HCT116 (cell line): ENCODE data around the gene TMC4. TPM values are rescaled to one million over a fixed set of nuclear protein-coding genes. Genes with fewer than 3 reads are reported as not detected.
"Not testable (repeated sequence)": the region's sequence is repeated elsewhere in the genome, so short reads cannot be mapped to it uniquely, and the experiment has no call there.

ENCODE experiments used
- ATAC-seq: fragments of 200-7000 bp; cut with Tn5 transposase; 2 replicates; pipeline ENCODE4 v1.9.1; 2020; ENCODE audit warnings: mild to moderate bottlenecking, moderate library complexity
- BruUV-seq: library from RNA; stranded (reverse); fragments of 400-500 nt; replicated peaks from 2 replicates; lab custom pipeline; 2021; lab: Mats Ljungman, UMichigan
- CTCF ChIA-PET: fragments of 300-600 bp; sonication (Branson Sonifier 250); formaldehyde crosslinking; loops from one replicate; lab custom pipeline; 2021; ENCODE audit warnings: antibody characterized with exemption; lab: Charles Lee
- POLR2A ChIA-PET: fragments of 300-600, 350-600 bp; sonication (Branson Sonifier 250); formaldehyde crosslinking; loops from one replicate; lab custom pipeline; 2021; ENCODE audit warnings: antibody characterized with exemption; lab: Charles Lee
- RAD21 ChIA-PET, 2 experiments: fragments of 300-600 bp; sonication (Branson Sonifier 250); formaldehyde crosslinking; loops; one replicate each; lab custom pipeline; 2023; ENCODE audit warnings: low total read pairs in 2 of 2; ENCODE audit not compliant: uncharacterized antibody in 2 of 2, unreplicated experiment in 2 of 2, low non-redundant PET in 1 of 2; lab: Charles Lee
- DNase-seq: peaks from one replicate; pipeline ENCODE4 v3.0.0-alpha.2; 2010; ENCODE audit warnings: low read depth, low spot score
- H2AFZ ChIP-seq: fragments of 200-600 bp; shearing (Covaris generic), sonication (generic); 2 replicates; pipeline ENCODE4 v1.6.1; 2017; ENCODE audit warnings: low read depth, mixed run types, mixed read lengths, antibody characterized with exemption, low read length; ENCODE audit not compliant: poor library complexity, severe bottlenecking
- H3K27ac ChIP-seq: 2 replicates; pipeline ENCODE4 v1.5.1; 2012; ENCODE audit warnings: low read depth, low read length
- H3K27me3 ChIP-seq: fragments of 200-600 bp; sonication (generic); 2 replicates; pipeline ENCODE4 v1.6.1; 2016; ENCODE audit warnings: mixed run types, low read length, mixed read lengths; ENCODE audit not compliant: insufficient read depth
- H3K36me3 ChIP-seq, 2 experiments: fragments of 200-500 bp in 1 of 2; fragments of 200-600 bp in 1 of 2; sonication (Bioruptor generic) in 1 of 2; sonication (generic) in 1 of 2; 2 replicates each; pipeline versions ENCODE4 v1.5.1 to v1.6.1; 2014 to 2016; ENCODE audit warnings: low read length in 2 of 2, inconsistent platforms in 1 of 2, mixed read lengths in 1 of 2, mixed run types in 1 of 2; ENCODE audit not compliant: insufficient read depth in 2 of 2, control insufficient read depth in 1 of 2
- H3K4me1 ChIP-seq, 2 experiments: fragments of 200-600 bp in 1 of 2; sonication (generic) in 1 of 2; 2 replicates each; pipeline versions ENCODE4 v1.5.1 to v1.6.1; 2012 to 2017; ENCODE audit warnings: low read length in 2 of 2, inconsistent platforms in 1 of 2, mild to moderate bottlenecking in 1 of 2, mixed read lengths in 1 of 2, mixed run types in 1 of 2, moderate library complexity in 1 of 2; ENCODE audit not compliant: insufficient read depth in 2 of 2, control insufficient read depth in 1 of 2
- H3K4me2 ChIP-seq: fragments of 200-600 bp; sonication (generic); 2 replicates; pipeline ENCODE4 v1.6.1; 2017; ENCODE audit warnings: mixed run types, low read length, mixed read lengths
- H3K4me3 ChIP-seq, 2 experiments: fragments of 200-600 bp in 1 of 2; sonication (generic) in 1 of 2; replicated peaks in 1 of 2; 2 replicates each; pipeline ENCODE4 v1.5.1; 2011 to 2016; ENCODE audit warnings: low read length in 2 of 2, control low read depth in 1 of 2, low read depth in 1 of 2, mild to moderate bottlenecking in 1 of 2, mixed read lengths in 1 of 2, mixed run types in 1 of 2
- H3K79me2 ChIP-seq: fragments of 200-600 bp; sonication (generic); 2 replicates; pipeline ENCODE4 v1.6.1; 2017; ENCODE audit warnings: mild to moderate bottlenecking, mixed run types, low read length, moderate library complexity, mixed read lengths; ENCODE audit not compliant: insufficient read depth
- H3K9ac ChIP-seq: fragments of 200-600 bp; sonication (generic); 2 replicates; pipeline ENCODE4 v1.6.1; 2016; ENCODE audit warnings: low read length, mixed read lengths
- H3K9me2 ChIP-seq: fragments of 200-600 bp; sonication (generic), shearing (Covaris generic); 2 replicates; pipeline ENCODE4 v1.6.1; 2017; ENCODE audit warnings: mixed run types, mild to moderate bottlenecking, moderate library complexity; ENCODE audit not compliant: insufficient read depth
- H3K9me3 ChIP-seq, 2 experiments: fragments of 200-500 bp in 1 of 2; fragments of 200-600 bp in 1 of 2; sonication (Bioruptor generic) in 1 of 2; sonication (generic) in 1 of 2; 2 replicates each; pipeline ENCODE4 v1.6.1; 2014 to 2017; ENCODE audit warnings: low read length in 2 of 2, mixed read lengths in 2 of 2, inconsistent platforms in 1 of 2, low read depth in 1 of 2, mild to moderate bottlenecking in 1 of 2, mixed run types in 1 of 2, moderate library complexity in 1 of 2; ENCODE audit not compliant: control insufficient read depth in 1 of 2, insufficient read depth in 1 of 2
- H4K20me1 ChIP-seq: fragments of 200-600 bp; sonication (generic), shearing (Covaris generic); 2 replicates; pipeline ENCODE4 v1.6.1; 2017; ENCODE audit warnings: mixed run types, mild to moderate bottlenecking, moderate library complexity; ENCODE audit not compliant: insufficient read depth
- CBX3 ChIP-seq: IDR thresholded peaks from 2 replicates; pipeline ENCODE4 v1.6.1; 2012; ENCODE audit warnings: low read depth
- CEBPB ChIP-seq: IDR thresholded peaks from 2 replicates; pipeline ENCODE4 v1.6.1; 2012; ENCODE audit warnings: low read depth
- ELF1 ChIP-seq: IDR thresholded peaks from 2 replicates; pipeline ENCODE4 v1.6.1; 2012; ENCODE audit warnings: low read depth, borderline replicate concordance
- EZH2 ChIP-seq: fragments of 200-600 bp; sonication (generic); IDR thresholded peaks from 2 replicates; pipeline ENCODE4 v1.6.1; 2017; ENCODE audit warnings: antibody characterized with exemption, mixed run types
- FOSL1 ChIP-seq: IDR thresholded peaks from 2 replicates; pipeline ENCODE4 v1.6.1; 2012; ENCODE audit warnings: low read depth
- JUND ChIP-seq: IDR thresholded peaks from 2 replicates; pipeline ENCODE4 v1.6.1; 2012
- POLR2AphosphoS5 ChIP-seq: IDR thresholded peaks from 2 replicates; pipeline ENCODE4 v1.6.1; 2011; ENCODE audit warnings: mild to moderate bottlenecking, low read depth, low read length, moderate library complexity
- SRF ChIP-seq: IDR thresholded peaks from 2 replicates; pipeline ENCODE4 v1.6.1; 2012; ENCODE audit warnings: low read depth
- YY1 ChIP-seq: IDR thresholded peaks from 2 replicates; pipeline ENCODE4 v1.6.1; 2011; ENCODE audit warnings: low read length, low read depth, moderate library complexity, mild to moderate bottlenecking; ENCODE audit not compliant: insufficient replicate concordance; ENCODE audit errors: extremely low read depth
- intact Hi-C: fragments of 100-400 bp; cut with micrococcal nuclease; formaldehyde crosslinking; loops from 2 replicates; pipeline ENCODE4 v1.10.0; 2022
- total RNA-seq: library from RNA; stranded (reverse); gene quantifications from one replicate; pipeline ENCODE4 v1.2.1, GENCODE V29; 2021; ENCODE audit not compliant: unreplicated experiment
- TF ChIP-seq, protein P1 (sequence below): IDR thresholded peaks from 2 replicates; pipeline ENCODE4 v1.6.1; 2012
- TF ChIP-seq, protein P2 (sequence below): IDR thresholded peaks from 2 replicates; pipeline ENCODE4 v1.6.1; 2011; ENCODE audit warnings: mild to moderate bottlenecking, low read length, moderate library complexity; ENCODE audit not compliant: insufficient replicate concordance; ENCODE audit errors: extremely low read depth

TMC4 gene
- total RNA-seq, 1 experiment from 2014 or later, result 60.3 TPM

DNA sequence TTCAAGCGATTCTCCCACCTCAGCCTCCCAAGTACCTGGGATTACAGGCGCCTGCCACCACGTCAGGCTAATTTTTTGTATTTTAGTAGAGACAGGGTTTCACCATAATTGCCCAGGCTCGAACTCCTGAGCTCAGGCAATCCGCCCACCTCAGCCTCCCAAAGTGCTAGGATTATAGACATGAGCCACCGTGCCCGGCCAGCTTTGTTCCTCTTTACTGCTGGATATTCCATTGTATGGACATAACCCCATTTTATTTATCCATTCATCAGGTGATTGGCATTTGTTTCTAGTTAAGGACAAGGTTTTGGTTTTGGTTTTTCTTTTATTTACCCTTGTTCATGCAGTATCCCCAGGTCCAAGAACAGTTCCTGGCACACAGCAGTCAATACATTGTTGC, 23.6 kb upstream of the TMC4 start:
- Histone ChIP-seq H4K20me1 (peaks cover 2% of the 10 kb centered on the region; the same call in 1 of the 2 replicates), H3K36me3 (peaks cover 12 to 22% of the 10 kb centered on the region in 2 experiments), H3K9me3 (no peaks in the 10 kb centered on the region), H3K4me2 (no peak overlapping the region), H3K4me3 (no peak overlapping the region), H3K9ac (no peak overlapping the region), H3K27ac (no peak overlapping the region), H2AFZ (no peak overlapping the region), H3K27me3 (no peaks in the 10 kb centered on the region), H3K4me1 (peaks cover 8 to 17% of the 10 kb centered on the region in 2 experiments; a peak in 3 of 4 replicates), H3K9me2 (no peaks in the 10 kb centered on the region), H3K79me2 (peaks cover 37% of the 10 kb centered on the region)
- CTCF ChIA-PET, result interaction anchor here (0.7 kb wide), 1 partner anchor 100 kb away, joined by 3 read pairs; no protein-coding TSS in a partner anchor
- POLR2A ChIA-PET, result no interaction called here
- intact Hi-C loops, result no loop called here
- RAD21 ChIA-PET, result no interaction called here
- no peak for TF ChIP-seq CEBPB
- TF ChIP-seq POLR2AphosphoS5, result no peak
- no peak for TF ChIP-seq YY1
- TF ChIP-seq FOSL1, result no peak
- no peak for TF ChIP-seq SRF
- TF ChIP-seq JUND, result no peak
- TF ChIP-seq, protein P1, sequence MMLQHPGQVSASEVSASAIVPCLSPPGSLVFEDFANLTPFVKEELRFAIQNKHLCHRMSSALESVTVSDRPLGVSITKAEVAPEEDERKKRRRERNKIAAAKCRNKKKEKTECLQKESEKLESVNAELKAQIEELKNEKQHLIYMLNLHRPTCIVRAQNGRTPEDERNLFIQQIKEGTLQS, result no peak
- TF ChIP-seq CBX3, result no peak
- TF ChIP-seq, protein P2, sequence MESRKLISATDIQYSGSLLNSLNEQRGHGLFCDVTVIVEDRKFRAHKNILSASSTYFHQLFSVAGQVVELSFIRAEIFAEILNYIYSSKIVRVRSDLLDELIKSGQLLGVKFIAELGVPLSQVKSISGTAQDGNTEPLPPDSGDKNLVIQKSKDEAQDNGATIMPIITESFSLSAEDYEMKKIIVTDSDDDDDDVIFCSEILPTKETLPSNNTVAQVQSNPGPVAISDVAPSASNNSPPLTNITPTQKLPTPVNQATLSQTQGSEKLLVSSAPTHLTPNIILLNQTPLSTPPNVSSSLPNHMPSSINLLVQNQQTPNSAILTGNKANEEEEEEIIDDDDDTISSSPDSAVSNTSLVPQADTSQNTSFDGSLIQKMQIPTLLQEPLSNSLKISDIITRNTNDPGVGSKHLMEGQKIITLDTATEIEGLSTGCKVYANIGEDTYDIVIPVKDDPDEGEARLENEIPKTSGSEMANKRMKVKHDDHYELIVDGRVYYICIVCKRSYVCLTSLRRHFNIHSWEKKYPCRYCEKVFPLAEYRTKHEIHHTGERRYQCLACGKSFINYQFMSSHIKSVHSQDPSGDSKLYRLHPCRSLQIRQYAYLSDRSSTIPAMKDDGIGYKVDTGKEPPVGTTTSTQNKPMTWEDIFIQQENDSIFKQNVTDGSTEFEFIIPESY, result no peak
- no peak for TF ChIP-seq EZH2
- no peak for TF ChIP-seq ELF1
- ATAC-seq (no peak), DNase-seq (no peak)
- no TSS peak for BruUV-seq

DNA sequence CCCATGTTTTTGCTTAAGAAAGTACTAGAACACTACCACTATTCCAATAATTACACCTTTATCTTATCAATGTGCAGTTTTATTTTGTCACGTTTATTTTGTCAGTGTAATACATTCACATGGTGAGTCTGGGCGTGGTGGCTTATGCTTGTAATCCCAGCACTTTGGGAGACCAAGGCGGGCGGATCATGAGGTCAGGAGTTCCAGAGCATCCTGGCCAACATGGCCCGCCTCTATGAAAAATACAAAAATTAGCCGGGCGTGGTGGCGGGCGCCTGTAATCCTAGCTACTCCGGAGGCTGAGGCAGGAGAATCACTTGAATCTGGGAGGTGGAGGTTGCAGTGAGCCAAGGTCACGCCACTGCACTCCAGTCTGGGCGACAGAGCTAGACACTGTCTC, 21.5 kb upstream of the TMC4 start:
- H3K27ac ChIP-seq, POLR2A ChIA-PET, H2AFZ ChIP-seq: not testable (repeated sequence)

More for the DNA sequence above, 21.5 kb upstream of the TMC4 start:
- H3K9me3 ChIP-seq, intact Hi-C loops, H3K4me2 ChIP-seq, H3K4me3 ChIP-seq, H4K20me1 ChIP-seq, DNase-seq, BruUV-seq, RAD21 ChIA-PET, H3K27me3 ChIP-seq, H3K9ac ChIP-seq, H3K9me2 ChIP-seq, ATAC-seq: not testable (repeated sequence)
- Histone ChIP-seq H3K4me1 (peaks cover 8 to 12% of the 10 kb centered on the region in 2 experiments; a peak in 2 of 4 replicates), H3K79me2 (peaks cover 25% of the 10 kb centered on the region), H3K36me3 (peaks cover 10 to 16% of the 10 kb centered on the region in 2 experiments)
- CTCF ChIA-PET, result interaction anchor here (1.0 kb wide), 1 partner anchor 26 kb away, joined by 3 read pairs; no protein-coding TSS in a partner anchor
